NOMO-1 treated with DMSO at 0.1 percent for 48 hours (cell line): ENCODE measurements around the gene M1AP.
"Not testable (repeated sequence)": the region's sequence is repeated elsewhere in the genome, so short reads cannot be mapped to it uniquely, and the experiment has no call there.

Experiments used
- DNase-seq: peaks from one replicate; lab custom pipeline; 2025; ENCODE audit not compliant: unreplicated experiment; lab: John Stamatoyannopoulos, UW

Gene M1AP

GRCh38 chr2:74567881-74568280, 80.2 kb downstream of the M1AP start:
- DNase-seq: no peak

GRCh38 chr2:74566754-74567085, 81.4 kb downstream of the M1AP start:
- DNase-seq: peak; percentile 36

- DNase-seq: no peak
These were observed 81.9 kb downstream of the M1AP start for GRCh38 chr2:74566076-74566753.

- DNase-seq: no peak
These were observed 83.9 kb downstream of the M1AP start for GRCh38 chr2:74564222-74564621.

GRCh38 chr2:74562126-74562775, 85.9 kb downstream of the M1AP start:
- DNase-seq: no peak

- DNase-seq: not testable (repeated sequence)
These were observed 87.1 kb downstream of the M1AP start for GRCh38 chr2:74561022-74561421.

GRCh38 chr2:74560591-74560990, 87.5 kb downstream of the M1AP start:
- DNase-seq: no peak

GRCh38 chr2:74559912-74560311, 88.2 kb downstream of the M1AP start:
- DNase-seq: no peak

- DNase-seq: no peak
These were observed 89.6 kb downstream of the M1AP start for GRCh38 chr2:74558284-74559230.

GRCh38 chr2:74556831-74557370, 91.2 kb downstream of the M1AP start:
- DNase-seq: no peak

- no peak for DNase-seq
These were observed 92.0 kb downstream of the M1AP start for GRCh38 chr2:74556159-74556558.

- peak; percentile 45 for DNase-seq
These were observed 92.5 kb downstream of the M1AP start for GRCh38 chr2:74555610-74556103.

- peak; percentile 69 for DNase-seq
These were observed 93.2 kb downstream of the M1AP start for GRCh38 chr2:74554820-74555531.

GRCh38 chr2:74553892-74554819, 94.0 kb downstream of the M1AP start, which contains the start of the genes DOK1 and LOXL3:
DOK1 (plus strand) TSS chr2:74554720; CDS start chr2:74554755, 35 bp downstream.
LOXL3 (minus strand) TSS chr2:74553942; CDS start chr2:74552634, 1,308 bp downstream.
- peak; percentile 66 for DNase-seq

GRCh38 chr2:74552914-74553811, 95.0 kb downstream of the M1AP start:
- DNase-seq: no peak

GRCh38 chr2:74551942-74552913, 95.9 kb downstream of the M1AP start:
- DNase-seq: no peak

- DNase-seq: no peak
These were observed 96.6 kb downstream of the M1AP start for GRCh38 chr2:74551530-74551929.
